ENCODE results near the gene EFR3B.

GRCh38 chr2:25030702-25031101 is 11.2 kb upstream of the EFR3B start:
- no peak for TF ChIP-seq CTCF (IDR thresholded peaks at IDR 0.05)
- no peak for TF ChIP-seq POLR2A (IDR thresholded peaks at IDR 0.05)
- TF ChIP-seq POLR2AphosphoS5 (IDR thresholded peaks at IDR 0.05; ENCODE audit: insufficient read depth in 1 of 2, low read depth in 1 of 2) = no peak
